KMS-11 (cell line): ENCODE measurements around the gene THAP11.
"Not testable (repeated sequence)": the region's sequence is repeated elsewhere in the genome, so short reads cannot be mapped to it uniquely, and the experiment has no call there.

Experiments used
- H2AFZ ChIP-seq: fragments of 200-600 bp; sonication (generic); 2 replicates; pipeline ENCODE4 v1.6.1; 2016; ENCODE audit warnings: antibody characterized with exemption, mixed run types, low read depth
- H3K27ac ChIP-seq: fragments of 200-600 bp; sonication (generic); 2 replicates; pipeline ENCODE4 v1.6.1; 2016; ENCODE audit warnings: mild to moderate bottlenecking, mixed run types
- H3K27me3 ChIP-seq: fragments of 200-600 bp; sonication (generic); 2 replicates; pipeline ENCODE4 v1.6.1; 2017; ENCODE audit warnings: mild to moderate bottlenecking, low read depth, mixed run types, moderate library complexity; ENCODE audit not compliant: insufficient read depth
- H3K36me3 ChIP-seq: fragments of 200-600 bp; sonication (generic); 2 replicates; pipeline ENCODE4 v1.6.1; 2017; ENCODE audit warnings: mild to moderate bottlenecking, mixed run types; ENCODE audit not compliant: insufficient read depth
- H3K4me1 ChIP-seq: fragments of 200-600 bp; sonication (generic); 2 replicates; pipeline ENCODE4 v1.6.1; 2016; ENCODE audit warnings: mild to moderate bottlenecking, low read depth, mixed run types; ENCODE audit not compliant: poor library complexity, severe bottlenecking
- H3K4me2 ChIP-seq: fragments of 200-600 bp; sonication (generic); 2 replicates; pipeline ENCODE4 v1.7.0; 2016; ENCODE audit warnings: mild to moderate bottlenecking, mixed run types
- H3K4me3 ChIP-seq: fragments of 200-600 bp; sonication (generic); IDR thresholded peaks from 2 replicates; pipeline ENCODE4 v1.6.1; 2017; ENCODE audit warnings: low read depth, low read length, mixed read lengths; ENCODE audit not compliant: insufficient read depth
- H3K79me2 ChIP-seq: fragments of 200-600 bp; sonication (generic); 2 replicates; pipeline ENCODE4 v1.6.1; 2016; ENCODE audit warnings: low read depth, mixed run types; ENCODE audit not compliant: insufficient read depth
- H3K9ac ChIP-seq: fragments of 200-600 bp; sonication (generic); 2 replicates; pipeline ENCODE4 v1.6.1; 2016; ENCODE audit warnings: mild to moderate bottlenecking, mixed run types
- H4K20me1 ChIP-seq: fragments of 200-600 bp; sonication (generic); 2 replicates; pipeline ENCODE4 v1.6.1; 2016; ENCODE audit warnings: mild to moderate bottlenecking, mixed run types; ENCODE audit not compliant: insufficient read depth
- CTCF ChIP-seq: fragments of 200-600 bp; sonication (generic); conservative IDR thresholded peaks from 2 replicates; pipeline ENCODE4 v1.6.1; 2017; ENCODE audit warnings: low read depth, mild to moderate bottlenecking, antibody characterized with exemption, low read length, moderate library complexity, mixed read lengths

Gene THAP11

GRCh38 chr16:67861877-67862276, 19.8 kb downstream of the THAP11 start:
- no peak overlapping the region for H2AFZ ChIP-seq
- H4K20me1 ChIP-seq, result peaks cover 2% of the 10 kb centered on the region
- H3K4me2 ChIP-seq, result no peak overlapping the region
- H3K27ac ChIP-seq, result no peak overlapping the region
- peaks cover 2% of the 10 kb centered on the region; the same call in 1 of the 2 replicates for H3K36me3 ChIP-seq
- no peaks in the 10 kb centered on the region for H3K27me3 ChIP-seq
- peaks cover 54% of the 10 kb centered on the region for H3K79me2 ChIP-seq
- no peak for TF ChIP-seq CTCF
- no peak overlapping the region for H3K4me3 ChIP-seq
- peaks cover 34% of the 10 kb centered on the region for H3K4me1 ChIP-seq
- H3K9ac ChIP-seq, result no peak overlapping the region

GRCh38 chr16:67862623-67863583, 20.8 kb downstream of the THAP11 start:
- H3K27me3 ChIP-seq, result no peaks in the 10 kb centered on the region
- H3K4me2 ChIP-seq, result no peak overlapping the region
- H3K36me3 ChIP-seq, result peaks cover 4% of the 10 kb centered on the region; the same call in 1 of the 2 replicates
- peaks cover 44% of the 10 kb centered on the region for H3K79me2 ChIP-seq
- H3K9ac ChIP-seq, result no peak overlapping the region
- H3K27ac ChIP-seq, result no peak overlapping the region
- H3K4me1 ChIP-seq, result peaks cover 24% of the 10 kb centered on the region
- no peak overlapping the region for H2AFZ ChIP-seq
- H4K20me1 ChIP-seq, result no peaks in the 10 kb centered on the region
- no peak for TF ChIP-seq CTCF
- H3K4me3 ChIP-seq, result no peak overlapping the region

GRCh38 chr16:67864044-67864443, 21.9 kb downstream of the THAP11 start:
- H3K27ac ChIP-seq, result not testable (repeated sequence)

GRCh38 chr16:67864594-67864993, 22.5 kb downstream of the THAP11 start:
- Histone ChIP-seq H3K4me2 (no peak overlapping the region), H3K9ac (no peak overlapping the region), H4K20me1 (no peaks in the 10 kb centered on the region), H3K4me3 (no peak overlapping the region), H3K4me1 (peaks cover 24% of the 10 kb centered on the region), H3K27ac (no peak overlapping the region), H3K36me3 (peaks cover 4% of the 10 kb centered on the region; the same call in 1 of the 2 replicates), H2AFZ (no peak overlapping the region), H3K79me2 (peaks cover 27% of the 10 kb centered on the region; the same call in 1 of the 2 replicates), H3K27me3 (no peaks in the 10 kb centered on the region)
- no peak for TF ChIP-seq CTCF

More at GRCh38 chr16:67864044-67864443, 21.9 kb downstream of the THAP11 start:
- not testable (repeated sequence) for H4K20me1 ChIP-seq, H3K9ac ChIP-seq, H3K4me2 ChIP-seq, H3K27me3 ChIP-seq, H3K4me3 ChIP-seq, H3K36me3 ChIP-seq, H2AFZ ChIP-seq
- peaks cover 33% of the 10 kb centered on the region; the same call in 1 of the 2 replicates for H3K79me2 ChIP-seq
- peaks cover 24% of the 10 kb centered on the region for H3K4me1 ChIP-seq
